Effector memory CD8-positive, alpha-beta T cell (primary cell): Measurements from ENCODE around the gene VWF.

Experiments used
- ATAC-seq: fragments of 150-1000 bp; cut with Tn5 transposase; replicated peaks from 2 replicates; pipeline ENCODE4 v1.10.0; 2021; ENCODE audit warnings: mild to moderate bottlenecking, moderate library complexity
- DNase-seq, 3 experiments: peaks; one replicate each; pipeline ENCODE4 v3.0.0; 2021
- H3K27ac Mint-ChIP-seq, 2 donors: one replicate each; pipeline ENCODE4 v1.8.0; 2022; ENCODE audit warnings: mild to moderate bottlenecking in 2 of 2, mixed read lengths in 2 of 2, moderate library complexity in 2 of 2
- H3K27me3 Mint-ChIP-seq, 2 donors: one replicate each; pipeline ENCODE4 v1.8.0; 2022; ENCODE audit warnings: mixed read lengths in 2 of 2
- H3K36me3 Mint-ChIP-seq: one replicate; pipeline ENCODE4 v1.8.0; 2022; ENCODE audit warnings: mild to moderate bottlenecking, moderate library complexity, mixed read lengths; ENCODE audit not compliant: insufficient read depth
- H3K4me1 Mint-ChIP-seq, 2 donors: one replicate each; pipeline ENCODE4 v1.8.0; 2022; ENCODE audit warnings: low read depth in 2 of 2, mixed read lengths in 2 of 2
- H3K4me3 Mint-ChIP-seq, 2 donors: one replicate each; pipeline ENCODE4 v1.8.0; 2022; ENCODE audit warnings: mild to moderate bottlenecking in 2 of 2, mixed read lengths in 2 of 2, moderate library complexity in 2 of 2
- H3K9me3 Mint-ChIP-seq, 2 donors: one replicate each; pipeline ENCODE4 v1.8.0; 2022; ENCODE audit warnings: mixed read lengths in 2 of 2

Gene VWF

DNA sequence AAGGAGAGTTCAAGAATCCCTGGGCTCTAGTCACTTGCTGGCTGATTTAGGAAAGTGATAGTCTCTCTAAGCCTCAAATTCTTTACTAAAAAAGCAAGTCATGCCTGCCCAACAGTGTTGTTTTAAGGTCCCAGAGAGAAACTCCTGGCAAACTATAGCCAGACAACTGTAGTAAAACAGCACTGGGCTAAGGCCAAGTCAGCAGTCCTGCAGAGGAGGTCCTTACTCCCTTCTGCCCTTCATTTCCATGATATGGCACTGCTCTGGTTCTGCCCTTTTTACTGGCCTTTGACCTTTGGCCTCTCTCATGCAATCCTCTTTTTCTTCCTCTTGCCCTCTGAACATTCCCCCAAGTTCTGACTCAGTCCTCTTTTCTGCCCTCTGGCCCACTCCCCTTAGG is 74.9 kb downstream of the VWF start:
- no peaks in the 10 kb centered on the region for H3K36me3 Mint-ChIP-seq
- H3K27ac Mint-ChIP-seq: no peak overlapping the region
- H3K27me3 Mint-ChIP-seq: peaks cover 51 to 70% of the 10 kb centered on the region in 2 donors
- H3K4me1 Mint-ChIP-seq: no peaks in the 10 kb centered on the region
- no peaks in the 10 kb centered on the region for H3K9me3 Mint-ChIP-seq
- no peak for DNase-seq
- no peak for ATAC-seq
- H3K4me3 Mint-ChIP-seq: no peak overlapping the region

DNA sequence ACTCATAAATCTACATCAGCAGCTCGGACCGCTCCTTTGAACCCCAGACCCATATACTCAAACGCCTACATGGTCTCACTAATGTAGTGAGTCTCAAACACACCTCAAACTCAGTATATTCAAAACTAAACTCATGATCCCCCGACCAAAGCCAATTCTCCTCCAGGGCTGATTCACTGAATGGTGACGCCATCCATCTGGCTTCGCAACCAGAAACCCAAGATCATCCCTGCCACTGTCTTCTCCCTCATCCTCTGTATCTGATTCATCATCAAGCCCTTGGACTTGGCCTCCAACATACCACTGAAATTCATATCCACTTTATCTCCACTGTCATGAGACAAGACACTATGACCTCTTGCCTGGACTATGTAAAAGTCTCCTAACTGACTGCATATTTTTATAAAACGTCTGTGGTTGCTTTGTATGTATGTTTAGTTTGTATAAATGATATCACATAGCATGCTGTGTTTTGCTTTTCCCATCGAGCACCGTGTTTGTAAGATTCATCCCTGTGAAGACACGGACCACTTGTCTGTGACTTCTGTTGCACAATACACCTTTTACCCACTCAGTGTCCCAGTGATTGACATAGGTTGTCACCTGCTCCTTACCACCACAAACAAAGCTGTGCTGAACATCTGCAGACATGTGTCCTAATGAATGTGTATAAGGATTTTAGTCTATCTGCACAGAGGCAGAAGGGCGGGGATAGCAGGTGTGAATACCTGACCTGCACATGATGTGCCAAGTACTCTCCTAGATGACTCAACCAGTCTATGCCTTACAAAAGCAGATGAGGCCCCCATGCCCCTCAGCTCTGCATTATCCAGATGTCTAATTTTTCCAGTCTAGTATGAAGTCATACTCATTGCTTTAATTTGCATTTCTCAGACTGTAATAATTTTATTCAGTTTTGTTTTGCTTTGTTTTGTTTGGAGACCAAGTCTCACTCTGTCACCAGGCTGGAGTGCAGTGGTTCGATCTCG is 76.9 kb downstream of the VWF start:
- DNase-seq (no peak), ATAC-seq (no peak)
- H3K36me3 Mint-ChIP-seq: no peaks in the 10 kb centered on the region
- peaks cover 59 to 71% of the 10 kb centered on the region in 2 donors for H3K27me3 Mint-ChIP-seq
- H3K4me1 Mint-ChIP-seq: no peaks in the 10 kb centered on the region
- no peaks in the 10 kb centered on the region for H3K9me3 Mint-ChIP-seq
- H3K4me3 Mint-ChIP-seq: no peak overlapping the region
- no peak overlapping the region for H3K27ac Mint-ChIP-seq

DNA sequence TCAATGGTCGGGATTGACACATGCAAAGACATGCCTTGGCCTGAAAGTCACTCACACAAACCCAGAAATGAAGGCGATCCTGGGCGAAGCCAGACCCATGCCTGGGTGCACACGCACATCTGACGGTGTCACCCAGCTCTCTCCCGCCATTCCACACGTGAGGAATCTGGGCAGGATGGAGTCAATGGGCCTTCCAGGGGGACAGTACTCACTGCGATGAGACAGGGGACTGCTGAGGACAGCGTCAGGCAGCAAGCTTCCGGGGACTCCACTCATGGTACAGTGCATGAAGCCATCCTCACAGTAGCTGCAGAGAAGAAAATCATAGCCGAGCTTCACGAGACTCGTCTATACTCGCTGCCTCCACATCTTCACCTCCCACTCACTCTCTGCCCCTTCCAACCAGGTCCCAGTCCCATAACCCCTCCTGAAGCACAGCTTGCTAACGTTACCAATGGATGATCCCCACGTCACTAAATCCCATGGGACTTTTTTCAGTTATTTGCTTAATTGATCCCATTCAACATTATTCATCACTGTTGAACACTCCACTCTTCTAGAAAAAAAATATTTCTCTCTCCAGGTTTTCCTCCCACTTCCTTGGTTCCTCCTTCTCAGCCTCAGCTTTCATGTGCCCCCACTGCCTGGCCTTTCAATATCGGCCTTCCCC is 77.8 kb downstream of the VWF start:
- no peaks in the 10 kb centered on the region for H3K4me1 Mint-ChIP-seq
- ATAC-seq: no peak
- no peak overlapping the region for H3K27ac Mint-ChIP-seq

DNA sequence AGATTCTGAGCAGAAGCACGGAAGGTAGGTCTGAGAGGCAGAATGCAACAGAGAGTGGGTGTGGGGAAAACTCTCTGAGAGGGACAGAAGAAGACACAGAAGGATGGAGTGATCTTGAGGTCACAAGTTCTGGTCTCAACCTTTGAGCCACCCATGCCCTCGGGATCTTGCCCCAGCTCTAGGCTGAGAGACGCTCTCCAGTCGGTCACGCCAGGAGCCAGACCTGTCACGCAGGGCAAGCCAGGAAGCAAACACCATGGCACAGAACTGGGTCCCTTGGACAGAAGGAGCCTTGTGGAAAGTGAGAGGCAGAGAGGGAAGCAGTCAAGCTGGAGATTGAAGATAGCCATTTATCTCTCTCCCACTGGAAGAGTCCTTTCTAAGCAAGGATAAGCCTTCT is 79.0 kb downstream of the VWF start:
- H3K9me3 Mint-ChIP-seq: no peaks in the 10 kb centered on the region
- peaks cover 63 to 84% of the 10 kb centered on the region in 2 donors for H3K27me3 Mint-ChIP-seq
- H3K4me3 Mint-ChIP-seq: no peak overlapping the region
- H3K36me3 Mint-ChIP-seq: no peaks in the 10 kb centered on the region
- H3K4me1 Mint-ChIP-seq: no peaks in the 10 kb centered on the region
- no peak overlapping the region for H3K27ac Mint-ChIP-seq
- no peak for ATAC-seq
- DNase-seq: no peak

More for the DNA sequence above, 77.8 kb downstream of the VWF start:
- Mint-ChIP-seq H3K27me3 (peaks cover 59 to 78% of the 10 kb centered on the region in 2 donors), H3K4me3 (no peak overlapping the region), H3K36me3 (no peaks in the 10 kb centered on the region), H3K9me3 (no peaks in the 10 kb centered on the region)
- DNase-seq: no peak

DNA sequence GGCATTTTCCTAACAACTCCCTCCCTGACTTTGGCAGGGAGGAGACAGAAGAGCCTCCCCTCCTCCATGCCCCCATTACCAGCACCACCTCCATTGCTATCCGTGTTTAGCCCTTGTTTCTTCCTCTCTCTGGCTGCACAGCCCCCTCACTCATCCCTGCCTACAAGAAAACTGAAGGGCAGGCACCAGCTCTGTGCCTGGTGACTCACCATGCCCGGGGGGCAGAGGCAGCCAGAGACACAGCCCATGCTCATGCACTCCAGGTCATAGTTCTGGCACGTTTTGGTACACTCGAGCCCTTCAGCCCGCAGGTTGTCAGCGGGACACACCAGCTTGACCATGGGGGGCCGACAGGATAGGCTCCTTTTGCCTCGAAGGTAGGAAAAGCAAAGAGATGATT is 80.4 kb downstream of the VWF start:
- Mint-ChIP-seq H3K36me3 (no peaks in the 10 kb centered on the region), H3K4me1 (no peaks in the 10 kb centered on the region), H3K9me3 (no peaks in the 10 kb centered on the region), H3K27ac (no peak overlapping the region), H3K4me3 (no peak overlapping the region), H3K27me3 (peaks cover 50 to 72% of the 10 kb centered on the region in 2 donors)
- DNase-seq (no peak), ATAC-seq (no peak)

DNA sequence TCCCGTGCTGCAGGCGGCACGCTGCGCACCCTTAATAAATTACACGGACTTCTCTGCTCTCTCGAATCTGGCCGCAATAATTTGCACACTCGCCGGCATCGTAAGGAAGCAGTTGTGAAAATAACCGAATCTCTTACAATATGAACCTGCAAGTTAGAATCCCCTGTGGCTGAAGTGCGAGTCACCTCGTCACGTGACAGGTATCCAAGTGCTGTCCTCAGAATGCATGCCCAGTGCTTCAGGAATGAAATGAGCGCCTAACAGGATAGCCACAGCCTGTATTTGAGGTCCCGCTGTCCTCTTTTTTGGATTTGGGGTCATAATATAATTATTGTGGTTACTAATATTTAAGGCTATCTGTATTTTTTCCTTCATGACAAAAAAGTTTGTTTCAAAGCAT is 82.0 kb downstream of the VWF start:
- Mint-ChIP-seq H3K9me3 (no peaks in the 10 kb centered on the region), H3K27ac (no peak overlapping the region), H3K27me3 (peaks cover 40 to 64% of the 10 kb centered on the region in 2 donors), H3K4me1 (no peaks in the 10 kb centered on the region), H3K36me3 (no peaks in the 10 kb centered on the region), H3K4me3 (no peak overlapping the region)
- no peak for ATAC-seq
- DNase-seq: no peak

DNA sequence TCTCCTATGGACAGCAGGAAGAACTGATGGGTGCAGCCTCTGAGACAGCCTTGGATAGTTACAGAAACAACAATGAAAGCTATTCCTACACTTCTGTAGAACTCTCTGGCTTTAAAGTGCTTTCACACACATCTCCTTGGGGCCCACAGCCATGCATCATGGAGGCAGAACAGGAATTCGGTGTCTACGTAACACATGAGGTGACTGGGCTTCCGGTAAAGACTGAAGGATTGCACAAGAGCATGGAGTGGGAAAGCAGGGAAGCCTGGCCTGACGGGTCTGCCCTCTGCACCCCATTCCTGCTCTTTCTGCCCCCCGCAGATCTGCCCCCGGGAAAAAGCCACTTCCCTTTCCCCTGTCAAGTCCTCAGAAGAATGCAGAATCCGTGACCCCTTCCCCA is 82.6 kb downstream of the VWF start:
- Mint-ChIP-seq H3K4me1 (no peaks in the 10 kb centered on the region), H3K27me3 (peaks cover 34 to 58% of the 10 kb centered on the region in 2 donors), H3K4me3 (no peak overlapping the region), H3K9me3 (no peaks in the 10 kb centered on the region), H3K27ac (no peak overlapping the region), H3K36me3 (no peaks in the 10 kb centered on the region)
- no peak for ATAC-seq
- no peak for DNase-seq

DNA sequence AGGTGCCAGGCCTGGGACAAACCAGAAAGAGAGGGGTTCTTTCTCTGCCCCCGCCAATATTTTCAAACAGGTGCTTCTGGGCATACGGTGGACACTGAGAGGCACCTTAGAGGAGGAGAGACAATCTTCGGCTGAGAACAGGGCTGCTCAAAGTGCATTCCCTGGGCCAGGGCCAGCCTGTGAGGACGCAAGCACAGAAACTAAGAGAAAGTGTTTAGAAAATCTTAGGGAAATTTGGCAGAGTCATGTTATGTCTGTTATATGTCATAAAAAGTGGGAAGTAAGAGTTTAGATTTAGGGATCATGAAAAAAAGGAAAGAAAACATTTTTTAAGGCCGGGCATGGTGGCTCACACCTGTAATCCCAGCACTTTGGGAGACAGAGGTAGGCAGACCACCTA is 83.7 kb downstream of the VWF start:
- H3K9me3 Mint-ChIP-seq: no peaks in the 10 kb centered on the region
- no peak for DNase-seq
- no peak overlapping the region for H3K4me3 Mint-ChIP-seq
- no peaks in the 10 kb centered on the region for H3K36me3 Mint-ChIP-seq
- H3K27ac Mint-ChIP-seq: no peak overlapping the region
- peaks cover 26 to 49% of the 10 kb centered on the region in 2 donors for H3K27me3 Mint-ChIP-seq
- H3K4me1 Mint-ChIP-seq: no peaks in the 10 kb centered on the region
- ATAC-seq: no peak

DNA sequence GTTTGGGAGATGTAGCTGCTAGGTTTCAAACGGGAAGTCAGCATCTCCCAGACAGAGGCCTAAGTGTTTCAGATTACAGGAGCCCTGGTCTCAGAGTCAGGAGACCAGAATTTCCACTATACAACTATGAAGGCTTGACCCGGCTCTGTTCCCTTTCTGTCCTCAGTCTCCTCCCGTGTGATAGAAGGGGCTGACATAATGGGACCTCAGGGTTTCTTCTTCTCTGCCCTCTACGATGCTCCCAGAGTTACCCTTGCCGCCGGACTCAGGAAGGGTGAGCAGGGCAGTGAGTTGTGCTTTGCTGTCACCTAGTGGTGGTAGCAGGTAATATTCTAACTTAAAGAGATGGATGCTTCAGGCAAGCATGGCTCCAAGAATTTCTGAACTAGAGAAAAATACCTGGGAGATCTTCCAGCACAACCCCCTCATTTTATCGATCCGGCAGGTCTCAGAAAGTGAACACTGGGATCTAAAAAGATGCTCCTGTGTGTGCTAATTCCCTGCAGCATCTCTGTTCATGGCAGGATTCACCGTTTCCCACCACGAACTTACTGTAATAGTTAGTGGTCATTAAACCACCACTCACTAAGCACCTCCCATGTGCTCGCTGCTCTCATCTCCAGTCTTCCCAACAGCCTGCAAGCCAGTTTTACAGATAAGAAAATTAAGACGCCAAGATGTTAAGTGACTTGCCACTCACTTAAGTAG is 84.4 kb downstream of the VWF start:
- ATAC-seq (peak; percentile 82), DNase-seq (peak; percentile 26 to 49 (median 35))
- H3K4me1 Mint-ChIP-seq: no peaks in the 10 kb centered on the region
- H3K27ac Mint-ChIP-seq: no peak overlapping the region
- peaks cover 19 to 41% of the 10 kb centered on the region in 2 donors for H3K27me3 Mint-ChIP-seq
- no peaks in the 10 kb centered on the region for H3K9me3 Mint-ChIP-seq
- no peaks in the 10 kb centered on the region for H3K36me3 Mint-ChIP-seq
- H3K4me3 Mint-ChIP-seq: no peak overlapping the region

DNA sequence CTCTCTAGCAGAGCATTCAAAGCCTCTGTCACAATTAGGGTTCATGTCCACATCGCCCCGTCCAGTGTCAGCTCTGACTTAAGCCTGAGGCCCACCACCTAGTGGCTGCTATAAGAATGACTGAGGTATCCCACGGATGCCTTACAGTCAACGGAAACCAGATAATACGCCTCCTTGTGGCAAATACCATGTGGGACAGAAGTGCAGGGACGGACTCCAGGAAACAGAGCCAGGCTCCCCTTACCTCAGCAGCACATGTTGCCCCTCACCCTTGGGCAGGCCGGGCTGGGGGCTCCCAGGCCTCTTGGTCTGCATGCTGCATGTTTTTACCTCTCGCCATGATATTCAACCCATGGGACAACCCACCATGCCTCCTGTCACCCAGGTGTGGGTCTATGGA is 86.3 kb downstream of the VWF start:
- H3K27me3 Mint-ChIP-seq: peaks cover 11 to 26% of the 10 kb centered on the region in 2 donors
- ATAC-seq: peak; percentile 56
- peak; percentile 5 to 24 (median 15) for DNase-seq
- H3K27ac Mint-ChIP-seq: no peak overlapping the region
- H3K36me3 Mint-ChIP-seq: no peaks in the 10 kb centered on the region
- no peaks in the 10 kb centered on the region for H3K9me3 Mint-ChIP-seq
- no peaks in the 10 kb centered on the region for H3K4me1 Mint-ChIP-seq
- H3K4me3 Mint-ChIP-seq: no peak overlapping the region

DNA sequence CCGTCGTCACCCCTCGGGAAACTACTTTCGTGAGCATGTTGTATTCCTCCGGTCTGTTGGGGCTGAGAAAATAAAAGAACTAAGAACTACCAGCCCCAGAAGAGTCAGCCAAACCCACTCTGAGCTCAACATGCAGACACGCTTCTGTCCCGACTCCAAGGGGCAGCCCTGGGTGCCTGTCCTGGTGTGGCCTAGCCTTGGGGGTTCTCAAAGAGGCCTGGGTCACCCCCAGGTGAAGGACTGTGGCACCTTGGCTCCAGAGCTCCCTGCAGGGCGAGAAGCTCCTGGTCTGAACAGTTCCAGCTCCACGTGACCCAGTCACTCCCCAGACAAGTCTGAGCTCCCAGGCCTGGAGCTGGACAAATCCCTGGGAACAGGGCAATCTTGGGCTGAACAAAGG is 87.0 kb downstream of the VWF start:
- H3K4me3 Mint-ChIP-seq: no peak overlapping the region
- H3K27me3 Mint-ChIP-seq: peaks cover 11 to 23% of the 10 kb centered on the region in 2 donors
- ATAC-seq (no peak), DNase-seq (no peak)
- no peak overlapping the region for H3K27ac Mint-ChIP-seq
- no peaks in the 10 kb centered on the region for H3K4me1 Mint-ChIP-seq
- no peaks in the 10 kb centered on the region for H3K36me3 Mint-ChIP-seq
- no peaks in the 10 kb centered on the region for H3K9me3 Mint-ChIP-seq

DNA sequence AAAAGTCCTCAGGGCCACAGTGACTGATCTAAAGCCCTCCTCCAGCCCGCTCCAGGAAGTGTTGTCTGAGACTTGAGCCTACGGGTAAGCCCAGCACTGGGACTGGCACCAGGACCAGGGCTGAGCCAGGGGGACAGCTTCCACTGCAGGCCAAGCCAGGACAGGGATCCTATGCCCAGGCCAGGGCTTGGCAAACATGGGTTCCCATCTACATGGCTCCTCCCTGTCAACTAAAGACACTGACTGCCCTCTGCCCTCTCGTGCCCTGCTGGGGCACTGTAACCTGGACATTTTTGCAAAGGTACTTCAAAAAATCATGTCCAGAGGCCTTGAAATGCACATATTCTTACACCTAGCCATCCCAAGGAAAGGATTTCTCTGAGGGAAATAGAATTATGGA is 88.0 kb downstream of the VWF start:
- no peak overlapping the region for H3K4me3 Mint-ChIP-seq
- peaks cover 12 to 19% of the 10 kb centered on the region in 2 donors for H3K27me3 Mint-ChIP-seq
- H3K36me3 Mint-ChIP-seq: no peaks in the 10 kb centered on the region
- no peaks in the 10 kb centered on the region for H3K4me1 Mint-ChIP-seq
- ATAC-seq (no peak), DNase-seq (no peak)
- no peak overlapping the region for H3K27ac Mint-ChIP-seq
- H3K9me3 Mint-ChIP-seq: no peaks in the 10 kb centered on the region

DNA sequence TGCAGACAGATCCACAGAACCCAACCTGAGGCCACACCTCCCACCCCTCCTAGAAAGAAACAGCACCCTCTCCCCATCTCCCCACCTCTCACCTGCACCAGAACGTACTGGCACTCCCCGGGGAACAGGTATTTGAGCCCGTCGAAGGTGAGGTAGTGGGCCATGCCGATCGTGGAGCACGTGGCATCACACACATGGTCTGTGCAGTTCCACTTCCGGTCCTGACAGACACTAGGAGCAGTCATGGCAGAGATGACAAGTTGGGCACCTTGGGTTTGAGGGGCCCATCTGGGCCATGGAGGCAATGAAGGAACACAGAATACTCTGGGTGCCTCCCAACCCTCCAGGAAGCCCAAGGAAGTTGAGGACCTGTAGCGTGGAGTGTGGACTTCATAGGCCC is 89.9 kb downstream of the VWF start:
- H3K9me3 Mint-ChIP-seq: no peaks in the 10 kb centered on the region
- no peak overlapping the region for H3K4me3 Mint-ChIP-seq
- ATAC-seq: no peak
- H3K36me3 Mint-ChIP-seq: no peaks in the 10 kb centered on the region
- no peaks in the 10 kb centered on the region for H3K4me1 Mint-ChIP-seq
- no peak overlapping the region for H3K27ac Mint-ChIP-seq
- DNase-seq: no peak
- peaks cover 14 to 19% of the 10 kb centered on the region in 2 donors for H3K27me3 Mint-ChIP-seq
